H9 (cell line): ENCODE results near the gene MOV10L1. TPM values are rescaled to one million over a fixed set of nuclear protein-coding genes. Genes with fewer than 3 reads are reported as not detected.

Source experiments
- DNase-seq: peaks from one replicate; pipeline ENCODE4 v3.0.0-alpha.2; 2017
- H2AFZ ChIP-seq: one replicate; pipeline ENCODE4 v1.6.1; 2013; ENCODE audit warnings: mild to moderate bottlenecking, low read length, control low read depth, moderate library complexity
- H2AK5ac ChIP-seq: 2 replicates; pipeline ENCODE4 v1.6.1; 2013; ENCODE audit warnings: low read length, control low read depth, mixed read lengths; ENCODE audit not compliant: insufficient read length
- H2BK120ac ChIP-seq: one replicate; pipeline ENCODE4 v1.6.1; 2013; ENCODE audit warnings: low read depth, mild to moderate bottlenecking, low read length, control low read depth, inconsistent platforms; ENCODE audit not compliant: poor library complexity, severe bottlenecking
- H2BK12ac ChIP-seq: 2 replicates; pipeline ENCODE4 v1.6.1; 2013; ENCODE audit warnings: low read length, control low read depth, mixed read lengths, low read depth; ENCODE audit not compliant: insufficient read length
- H2BK15ac ChIP-seq: 2 replicates; pipeline ENCODE4 v1.6.1; 2013; ENCODE audit warnings: low read depth, low read length, control low read depth
- H2BK20ac ChIP-seq: one replicate; pipeline ENCODE4 v1.6.1; 2013; ENCODE audit warnings: low read depth, mild to moderate bottlenecking, low read length, control low read depth, inconsistent platforms; ENCODE audit not compliant: poor library complexity, severe bottlenecking
- H2BK5ac ChIP-seq: 2 replicates; pipeline ENCODE4 v1.6.1; 2013; ENCODE audit warnings: low read length, control low read depth, mixed read lengths; ENCODE audit not compliant: insufficient read length
- H3K14ac ChIP-seq: 2 replicates; pipeline ENCODE4 v1.6.1; 2013; ENCODE audit warnings: low read length, control low read depth; ENCODE audit not compliant: insufficient read depth
- H3K18ac ChIP-seq: 2 replicates; pipeline ENCODE4 v1.6.1; 2013; ENCODE audit warnings: low read depth, mild to moderate bottlenecking, mixed read lengths, low read length, control low read depth; ENCODE audit not compliant: insufficient read length
- H3K23ac ChIP-seq: 2 replicates; pipeline ENCODE4 v1.6.1; 2013; ENCODE audit warnings: low read length, control low read depth, mixed read lengths, low read depth; ENCODE audit not compliant: insufficient read length
- H3K23me2 ChIP-seq: 2 replicates; pipeline ENCODE4 v1.6.1; 2013; ENCODE audit warnings: low read depth, mild to moderate bottlenecking, mixed read lengths, low read length, control low read depth; ENCODE audit not compliant: insufficient read length, poor library complexity, severe bottlenecking
- H3K27ac ChIP-seq: 2 replicates; pipeline ENCODE4 v1.5.1; 2013; ENCODE audit warnings: low read length, control low read depth, mixed read lengths, low read depth; ENCODE audit not compliant: insufficient read length
- H3K27me3 ChIP-seq: 2 replicates; pipeline ENCODE4 v1.6.1; 2013; ENCODE audit warnings: low read length, control low read depth, inconsistent platforms; ENCODE audit not compliant: insufficient read depth
- H3K4ac ChIP-seq: 2 replicates; pipeline ENCODE4 v1.6.1; 2013; ENCODE audit warnings: low read depth, mild to moderate bottlenecking, control low read depth, inconsistent platforms, low read length, moderate library complexity
- H3K4me1 ChIP-seq: 2 replicates; pipeline ENCODE4 v1.6.1; 2013; ENCODE audit warnings: low read length, control low read depth, inconsistent platforms; ENCODE audit not compliant: insufficient read depth
- H3K4me2 ChIP-seq: 2 replicates; pipeline ENCODE4 v1.6.1; 2013; ENCODE audit warnings: low read length, control low read depth, mixed read lengths; ENCODE audit not compliant: insufficient read length, insufficient read depth
- H3K56ac ChIP-seq: 2 replicates; pipeline ENCODE4 v1.6.1; 2013; ENCODE audit warnings: low read depth, mild to moderate bottlenecking, mixed read lengths, low read length, control low read depth; ENCODE audit not compliant: insufficient read length
- H3K79me1 ChIP-seq: 2 replicates; pipeline ENCODE4 v1.6.1; 2013; ENCODE audit warnings: low read depth, mild to moderate bottlenecking, moderate library complexity, low read length, control low read depth, inconsistent platforms; ENCODE audit not compliant: insufficient read depth, poor library complexity, severe bottlenecking
- H3K79me2 ChIP-seq: 2 replicates; pipeline ENCODE4 v1.6.1; 2013; ENCODE audit warnings: low read length, control low read depth, inconsistent platforms; ENCODE audit not compliant: insufficient read depth
- H3K9ac ChIP-seq: 2 replicates; pipeline ENCODE4 v1.6.1; 2013; ENCODE audit warnings: low read length, control low read depth, mixed read lengths; ENCODE audit not compliant: insufficient read length; ENCODE audit errors: extremely low read depth
- H3K9me3 ChIP-seq: one replicate; pipeline ENCODE4 v1.6.1; 2013; ENCODE audit warnings: low read depth, low read length, inconsistent platforms; ENCODE audit not compliant: control insufficient read depth
- H3T11ph ChIP-seq: one replicate; pipeline ENCODE4 v1.6.1; 2013; ENCODE audit warnings: mild to moderate bottlenecking, low read length, control low read depth, inconsistent platforms
- H4K20me1 ChIP-seq: one replicate; pipeline ENCODE4 v1.6.1; 2013; ENCODE audit not compliant: control insufficient read depth, insufficient read length, insufficient read depth
- H4K5ac ChIP-seq: 2 replicates; pipeline ENCODE4 v1.6.1; 2013; ENCODE audit warnings: low read depth, mild to moderate bottlenecking, mixed read lengths, low read length, control low read depth; ENCODE audit not compliant: insufficient read length
- H4K8ac ChIP-seq: replicated peaks from 2 replicates; pipeline ENCODE4 v1.6.1; 2013; ENCODE audit warnings: low read length, control low read depth, mixed read lengths, low read depth; ENCODE audit not compliant: insufficient read length
- H4K91ac ChIP-seq: 2 replicates; pipeline ENCODE4 v1.6.1; 2013; ENCODE audit warnings: low read depth, mild to moderate bottlenecking, moderate library complexity, mixed read lengths, low read length, control low read depth; ENCODE audit not compliant: insufficient read length
- H3K27ac Mint-ChIP-seq, 3 experiments: 2 replicates in 2 of 3; 3 replicates in 1 of 3; pipeline ENCODE4 v1.8.0; 2020 to 2021; ENCODE audit warnings: mixed read lengths in 3 of 3, mild to moderate bottlenecking in 1 of 3, moderate library complexity in 1 of 3
- H3K27me3 Mint-ChIP-seq: 2 replicates; pipeline ENCODE4 v1.8.0; 2021; ENCODE audit warnings: low read depth, mild to moderate bottlenecking, moderate library complexity, mixed read lengths
- H3K36me3 Mint-ChIP-seq, 3 experiments: 2 replicates in 2 of 3; 3 replicates in 1 of 3; pipeline ENCODE4 v1.8.0; 2020 to 2021; ENCODE audit warnings: low read depth in 3 of 3, mixed read lengths in 3 of 3; ENCODE audit not compliant: insufficient read depth in 1 of 3
- H3K4me1 Mint-ChIP-seq, 2 experiments: 2 replicates each; pipeline ENCODE4 v1.8.0; 2020; ENCODE audit warnings: mixed read lengths in 2 of 2
- H3K4me3 Mint-ChIP-seq, 2 experiments: 2 replicates in 1 of 2; 3 replicates in 1 of 2; pipeline ENCODE4 v1.8.0; 2020 to 2021; ENCODE audit warnings: mild to moderate bottlenecking in 2 of 2, mixed read lengths in 2 of 2, moderate library complexity in 1 of 2
- H3K9me3 Mint-ChIP-seq, 2 experiments: 2 replicates in 1 of 2; 3 replicates in 1 of 2; pipeline ENCODE4 v1.8.0; 2020; ENCODE audit warnings: mild to moderate bottlenecking in 2 of 2, mixed read lengths in 2 of 2, moderate library complexity in 1 of 2
- WGBS: extraction: QIAGEN DNeasy Blood & Tissue Kit; methylation state at CpG from one replicate; pipeline ENCODE4 v1.1.7; 2013; ENCODE audit warnings: missing lambda C conversion rate, low lambda C conversion rate, mixed read lengths; ENCODE audit not compliant: insufficient read length; ENCODE audit errors: extremely low coverage; 5-methylcytosine and 5-hydroxymethylcytosine counted together
- total RNA-seq: library from RNA; stranded (reverse); gene quantifications from 2 replicates; pipeline ENCODE4 v1.2.1, GENCODE V29; 2021
- TF ChIP-seq, protein P1 (sequence below): fragments of 200-600 bp; sonication (generic); conservative IDR thresholded peaks from 3 replicates; pipeline ENCODE4 v1.8.0; 2021; ENCODE audit warnings: antibody characterized with exemption, mild to moderate bottlenecking

MOV10L1 gene
- total RNA-seq, 1 experiment from 2014 or later, result not detected

DNA sequence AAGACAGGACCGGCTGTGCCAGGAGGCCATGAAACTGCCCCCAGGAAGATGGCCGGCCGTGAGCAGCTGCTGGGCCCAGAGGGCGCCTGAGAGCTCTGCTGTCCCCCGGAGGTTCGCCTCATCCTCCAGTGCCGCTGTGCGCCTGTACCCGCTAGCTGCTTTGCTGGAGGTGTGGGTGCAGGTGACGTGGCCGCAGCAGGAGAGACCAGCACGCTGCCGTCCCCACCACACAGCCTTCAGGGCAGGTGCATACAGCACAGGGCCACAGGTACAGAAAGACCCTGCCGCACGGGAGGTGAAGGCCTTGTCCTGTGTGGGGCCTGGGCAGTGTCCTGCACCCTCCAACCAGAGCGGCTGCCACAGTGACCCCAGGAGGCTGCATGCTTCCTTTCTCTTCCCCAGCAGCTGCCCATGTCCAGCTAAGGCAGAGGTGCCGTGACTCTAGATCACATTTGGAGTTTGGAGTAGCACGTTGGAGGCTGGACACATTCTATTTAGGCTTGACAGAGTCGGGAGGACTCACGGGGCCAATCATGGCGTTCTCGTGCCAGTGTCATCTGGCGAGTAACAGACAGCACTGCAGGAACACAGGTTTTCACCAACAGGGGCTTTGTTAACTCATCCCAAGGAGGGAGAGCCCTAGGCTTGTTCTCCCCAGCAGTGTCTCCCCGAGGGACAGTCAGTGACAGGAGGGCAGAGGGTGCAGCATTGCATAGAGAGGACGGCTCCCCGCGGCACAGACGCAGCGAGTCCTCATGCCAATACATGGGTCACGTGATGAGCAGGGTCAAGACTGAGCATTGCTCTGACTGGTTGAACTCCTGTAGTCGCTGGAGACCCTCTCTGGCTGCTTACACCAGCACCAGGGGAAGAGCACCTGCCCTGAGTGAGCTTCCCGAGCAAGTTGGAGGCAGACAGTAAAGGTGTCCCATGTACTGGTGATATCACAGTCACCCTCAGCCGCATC, 62.0 kb downstream of the MOV10L1 start:
- Histone ChIP-seq H3K56ac (no peak overlapping the region), H3K27me3 (no peaks in the 10 kb centered on the region), H2BK20ac (no peak overlapping the region), H2BK12ac (no peak overlapping the region), H3K18ac (no peak overlapping the region), H3K23ac (no peak overlapping the region), H3K23me2 (peaks cover 4% of the 10 kb centered on the region), H2BK120ac (no peak overlapping the region), H3K27ac (no peak overlapping the region), H3T11ph (no peak overlapping the region), H2AK5ac (no peak overlapping the region), H4K5ac (no peak overlapping the region), H3K4me2 (no peak overlapping the region), H4K91ac (no peak overlapping the region), H4K20me1 (no peaks in the 10 kb centered on the region), H2BK15ac (no peak overlapping the region), H3K14ac (no peak overlapping the region; the same call in 1 of the 2 replicates), H4K8ac (no peak overlapping the region), H3K9me3 (no peaks in the 10 kb centered on the region), H2AFZ (no peak overlapping the region), H2BK5ac (no peak overlapping the region), H3K9ac (no peak overlapping the region), H3K4ac (no peak overlapping the region), H3K4me1 (no peaks in the 10 kb centered on the region), H3K79me1 (no peaks in the 10 kb centered on the region), H3K79me2 (no peaks in the 10 kb centered on the region)
- no peaks in the 10 kb centered on the region; a peak in 1 of 7 replicates for H3K36me3 Mint-ChIP-seq
- H3K9me3 Mint-ChIP-seq, result no peaks in the 10 kb centered on the region
- no CpG with 5 or more reads among the region's 33 CpGs for WGBS
- peaks cover 0 to 2% of the 10 kb centered on the region in 2 experiments; a peak in 2 of 4 replicates for H3K4me1 Mint-ChIP-seq
- H3K27me3 Mint-ChIP-seq, result peaks cover 11% of the 10 kb centered on the region
- peak; percentile 71 for DNase-seq
- H3K4me3 Mint-ChIP-seq, result no peak overlapping the region
- H3K27ac Mint-ChIP-seq, result no peak overlapping the region
- TF ChIP-seq, protein P1, sequence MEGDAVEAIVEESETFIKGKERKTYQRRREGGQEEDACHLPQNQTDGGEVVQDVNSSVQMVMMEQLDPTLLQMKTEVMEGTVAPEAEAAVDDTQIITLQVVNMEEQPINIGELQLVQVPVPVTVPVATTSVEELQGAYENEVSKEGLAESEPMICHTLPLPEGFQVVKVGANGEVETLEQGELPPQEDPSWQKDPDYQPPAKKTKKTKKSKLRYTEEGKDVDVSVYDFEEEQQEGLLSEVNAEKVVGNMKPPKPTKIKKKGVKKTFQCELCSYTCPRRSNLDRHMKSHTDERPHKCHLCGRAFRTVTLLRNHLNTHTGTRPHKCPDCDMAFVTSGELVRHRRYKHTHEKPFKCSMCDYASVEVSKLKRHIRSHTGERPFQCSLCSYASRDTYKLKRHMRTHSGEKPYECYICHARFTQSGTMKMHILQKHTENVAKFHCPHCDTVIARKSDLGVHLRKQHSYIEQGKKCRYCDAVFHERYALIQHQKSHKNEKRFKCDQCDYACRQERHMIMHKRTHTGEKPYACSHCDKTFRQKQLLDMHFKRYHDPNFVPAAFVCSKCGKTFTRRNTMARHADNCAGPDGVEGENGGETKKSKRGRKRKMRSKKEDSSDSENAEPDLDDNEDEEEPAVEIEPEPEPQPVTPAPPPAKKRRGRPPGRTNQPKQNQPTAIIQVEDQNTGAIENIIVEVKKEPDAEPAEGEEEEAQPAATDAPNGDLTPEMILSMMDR, result 0 out of 3 replicates have a peak, but pooled peaks have one; percentile 20
